Neuron (in vitro differentiated cells): ENCODE measurements around the gene HDAC9.
"Not testable (repeated sequence)": the region's sequence is repeated elsewhere in the genome, so short reads cannot be mapped to it uniquely, and the experiment has no call there.

Source experiments
- H2AFZ ChIP-seq: one replicate; pipeline ENCODE4 v1.6.1; 2013; ENCODE audit warnings: low read depth, mild to moderate bottlenecking, inconsistent platforms, low read length, moderate library complexity
- H3K27me3 ChIP-seq: one replicate; pipeline ENCODE4 v1.6.1; 2013; ENCODE audit warnings: low read length; ENCODE audit not compliant: insufficient read depth
- H3K36me3 ChIP-seq: one replicate; pipeline ENCODE4 v1.6.1; 2013; ENCODE audit warnings: low read length; ENCODE audit not compliant: insufficient read depth
- H3K4me1 ChIP-seq: one replicate; pipeline ENCODE4 v1.6.1; 2013; ENCODE audit warnings: low read length; ENCODE audit not compliant: insufficient read depth
- H3K4me3 ChIP-seq: 2 replicates; pipeline ENCODE4 v1.5.1; 2013; ENCODE audit warnings: mild to moderate bottlenecking, low read length, moderate library complexity
- H3K9me3 ChIP-seq: one replicate; pipeline ENCODE4 v1.6.1; 2013; ENCODE audit warnings: low read length

The HDAC9 gene

DNA sequence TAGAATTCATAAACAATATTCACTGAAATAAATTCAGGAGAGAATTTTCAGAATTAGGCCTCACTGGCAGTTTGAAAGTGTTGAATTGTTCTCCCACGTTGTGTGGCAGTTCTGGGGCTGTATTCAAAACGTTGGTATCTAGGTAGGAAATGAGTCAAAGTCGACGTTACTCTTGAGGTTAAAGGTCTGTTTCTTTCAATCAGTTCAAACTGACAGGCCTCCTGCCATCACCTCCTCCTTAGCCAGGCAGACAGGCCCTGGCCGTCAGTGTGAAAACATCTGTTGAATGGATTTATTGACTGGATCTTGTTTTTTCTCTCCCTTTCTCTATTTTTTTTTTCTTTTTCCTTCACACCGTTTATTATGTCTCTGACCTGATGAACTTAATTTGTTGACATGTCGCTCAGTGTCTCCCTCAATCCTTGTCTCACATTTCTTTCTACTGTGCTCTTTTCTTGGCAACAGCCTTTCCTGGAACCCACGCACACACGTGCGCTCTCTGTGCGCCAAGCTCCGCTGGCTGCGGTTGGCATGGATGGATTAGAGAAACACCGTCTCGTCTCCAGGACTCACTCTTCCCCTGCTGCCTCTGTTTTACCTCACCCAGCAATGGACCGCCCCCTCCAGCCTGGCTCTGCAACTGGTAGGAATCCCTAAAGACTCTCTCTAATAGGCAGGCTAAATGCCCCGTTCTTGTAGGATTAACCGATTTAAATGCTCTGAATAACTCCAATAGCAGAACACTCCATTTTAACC is 231.7 kb downstream of the HDAC9 start:
- H2AFZ ChIP-seq, result no peak overlapping the region
- H3K27me3 ChIP-seq, result no peaks in the 10 kb centered on the region
- H3K9me3 ChIP-seq, result no peaks in the 10 kb centered on the region
- H3K4me3 ChIP-seq, result no peak overlapping the region
- no peaks in the 10 kb centered on the region for H3K36me3 ChIP-seq
- H3K4me1 ChIP-seq, result no peaks in the 10 kb centered on the region

DNA sequence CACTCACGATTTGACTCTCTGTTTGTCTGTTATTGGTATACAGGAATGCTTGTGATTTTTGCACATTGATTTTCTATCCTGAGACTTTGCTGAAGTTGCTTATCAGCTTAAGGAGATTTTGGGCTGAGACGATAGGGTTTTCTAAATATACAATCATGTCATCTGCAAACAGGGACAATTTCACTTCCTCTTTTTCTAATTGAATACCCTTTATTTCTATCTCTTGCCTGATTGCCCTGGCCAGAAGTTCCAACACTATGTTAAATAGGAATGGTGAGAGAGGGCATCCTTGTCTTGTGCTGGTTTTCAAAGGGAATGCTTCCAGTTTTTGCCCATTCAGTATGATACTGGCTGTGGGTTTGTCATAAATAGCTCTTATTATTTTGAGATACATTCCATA is 240.5 kb downstream of the HDAC9 start:
- not testable (repeated sequence) for H3K36me3 ChIP-seq, H3K9me3 ChIP-seq, H3K27me3 ChIP-seq, H2AFZ ChIP-seq, H3K4me1 ChIP-seq, H3K4me3 ChIP-seq

GRCh38 chr7:18740579-18740988 is 245.0 kb downstream of the HDAC9 start:
- H3K4me1 ChIP-seq, result no peaks in the 10 kb centered on the region
- H3K27me3 ChIP-seq, result no peaks in the 10 kb centered on the region
- no peaks in the 10 kb centered on the region for H3K9me3 ChIP-seq
- H3K4me3 ChIP-seq, result no peak overlapping the region
- H3K36me3 ChIP-seq, result no peaks in the 10 kb centered on the region
- H2AFZ ChIP-seq, result no peak overlapping the region

- H3K9me3 ChIP-seq, result no peaks in the 10 kb centered on the region
- no peaks in the 10 kb centered on the region for H3K27me3 ChIP-seq
- no peak overlapping the region for H2AFZ ChIP-seq
- H3K36me3 ChIP-seq, result no peaks in the 10 kb centered on the region
- H3K4me1 ChIP-seq, result no peaks in the 10 kb centered on the region
- H3K4me3 ChIP-seq, result no peak overlapping the region
Measured at GRCh38 chr7:18753972-18754610, 258.5 kb downstream of the HDAC9 start.

GRCh38 chr7:18754766-18755165 is 259.2 kb downstream of the HDAC9 start:
- Histone ChIP-seq H3K27me3 (no peaks in the 10 kb centered on the region), H3K4me3 (no peak overlapping the region), H3K36me3 (no peaks in the 10 kb centered on the region), H2AFZ (no peak overlapping the region), H3K9me3 (no peaks in the 10 kb centered on the region), H3K4me1 (no peaks in the 10 kb centered on the region)

GRCh38 chr7:18755793-18756192 is 260.2 kb downstream of the HDAC9 start:
- Histone ChIP-seq H3K9me3 (no peaks in the 10 kb centered on the region), H3K36me3 (no peaks in the 10 kb centered on the region), H2AFZ (no peak overlapping the region), H3K4me1 (no peaks in the 10 kb centered on the region), H3K27me3 (no peaks in the 10 kb centered on the region), H3K4me3 (no peak overlapping the region)

GRCh38 chr7:18756378-18757050 is 261.0 kb downstream of the HDAC9 start:
- Histone ChIP-seq H3K4me3 (no peak overlapping the region), H2AFZ (no peak overlapping the region), H3K9me3 (no peaks in the 10 kb centered on the region), H3K36me3 (no peaks in the 10 kb centered on the region), H3K4me1 (no peaks in the 10 kb centered on the region), H3K27me3 (no peaks in the 10 kb centered on the region)

DNA sequence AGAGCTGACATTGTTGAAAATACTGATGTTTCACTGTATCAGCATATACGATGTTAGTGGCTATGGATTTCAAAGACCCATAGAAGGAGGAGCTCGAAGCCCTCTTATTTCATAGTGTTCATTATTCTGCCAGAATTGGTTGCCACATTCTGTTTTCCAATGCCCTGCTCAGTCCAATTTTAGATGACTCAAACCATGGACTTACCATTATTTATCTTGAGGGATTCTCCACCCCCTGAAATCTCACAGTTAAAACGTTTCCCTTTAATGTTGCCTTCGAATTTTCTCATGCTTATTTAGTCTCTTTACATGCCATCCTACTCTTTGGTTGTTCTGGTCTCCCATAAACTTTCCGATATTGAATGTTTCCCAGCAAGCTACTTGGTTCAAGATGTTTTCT is 264.5 kb downstream of the HDAC9 start:
- no peaks in the 10 kb centered on the region for H3K4me1 ChIP-seq
- no peak overlapping the region for H3K4me3 ChIP-seq
- H3K9me3 ChIP-seq, result no peaks in the 10 kb centered on the region
- H3K36me3 ChIP-seq, result no peaks in the 10 kb centered on the region
- H3K27me3 ChIP-seq, result no peaks in the 10 kb centered on the region
- H2AFZ ChIP-seq, result no peak overlapping the region

- Histone ChIP-seq H3K36me3 (no peaks in the 10 kb centered on the region), H3K4me3 (no peak overlapping the region), H2AFZ (no peak overlapping the region), H3K27me3 (no peaks in the 10 kb centered on the region), H3K4me1 (no peaks in the 10 kb centered on the region), H3K9me3 (no peaks in the 10 kb centered on the region)
Measured at GRCh38 chr7:18760631-18761445, 265.3 kb downstream of the HDAC9 start.

DNA sequence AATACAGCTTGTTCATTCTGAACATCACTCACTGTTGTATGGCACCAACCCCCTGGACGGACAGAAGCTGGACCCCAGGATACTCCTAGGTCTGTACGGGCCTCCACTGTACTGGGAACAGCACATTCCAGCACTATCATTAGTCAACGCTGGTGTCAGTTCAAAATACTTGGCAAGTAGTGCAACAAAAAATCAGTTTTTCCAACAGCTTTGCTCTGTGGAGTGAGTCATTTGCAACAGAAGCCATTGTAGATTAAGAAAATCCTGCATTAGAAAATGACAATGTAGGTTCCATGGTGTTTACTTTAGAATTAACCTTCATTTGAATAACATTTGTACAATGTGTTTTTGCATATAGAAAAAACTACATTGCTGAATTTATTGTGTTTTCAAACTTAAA is 266.6 kb downstream of the HDAC9 start:
- no peaks in the 10 kb centered on the region for H3K4me1 ChIP-seq
- no peaks in the 10 kb centered on the region for H3K36me3 ChIP-seq
- H3K4me3 ChIP-seq, result no peak overlapping the region
- H3K9me3 ChIP-seq, result no peaks in the 10 kb centered on the region
- H2AFZ ChIP-seq, result no peak overlapping the region
- H3K27me3 ChIP-seq, result no peaks in the 10 kb centered on the region

DNA sequence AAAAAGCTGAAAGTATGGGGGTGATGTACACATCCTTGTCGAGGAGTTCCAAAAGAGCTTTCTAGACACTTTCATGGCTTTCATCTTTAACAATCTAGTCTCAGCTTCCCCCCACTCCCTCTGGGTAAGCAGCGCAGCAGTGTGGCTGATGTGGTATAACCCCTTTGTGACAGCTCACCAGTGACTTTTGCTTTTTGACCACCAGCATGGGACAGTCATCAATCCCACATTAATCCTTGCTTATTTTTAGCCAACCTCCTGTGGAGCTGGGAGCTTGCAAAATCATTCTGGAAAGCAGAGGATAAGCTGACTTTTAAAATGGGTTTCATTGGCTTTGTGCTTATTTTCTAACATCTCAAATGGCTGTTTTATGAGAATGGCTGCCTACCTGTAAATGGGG is 272.7 kb downstream of the HDAC9 start:
- no peak overlapping the region for H2AFZ ChIP-seq
- H3K27me3 ChIP-seq, result no peaks in the 10 kb centered on the region
- peaks cover 6% of the 10 kb centered on the region for H3K4me1 ChIP-seq
- H3K9me3 ChIP-seq, result no peaks in the 10 kb centered on the region
- no peak overlapping the region for H3K4me3 ChIP-seq
- no peaks in the 10 kb centered on the region for H3K36me3 ChIP-seq

DNA sequence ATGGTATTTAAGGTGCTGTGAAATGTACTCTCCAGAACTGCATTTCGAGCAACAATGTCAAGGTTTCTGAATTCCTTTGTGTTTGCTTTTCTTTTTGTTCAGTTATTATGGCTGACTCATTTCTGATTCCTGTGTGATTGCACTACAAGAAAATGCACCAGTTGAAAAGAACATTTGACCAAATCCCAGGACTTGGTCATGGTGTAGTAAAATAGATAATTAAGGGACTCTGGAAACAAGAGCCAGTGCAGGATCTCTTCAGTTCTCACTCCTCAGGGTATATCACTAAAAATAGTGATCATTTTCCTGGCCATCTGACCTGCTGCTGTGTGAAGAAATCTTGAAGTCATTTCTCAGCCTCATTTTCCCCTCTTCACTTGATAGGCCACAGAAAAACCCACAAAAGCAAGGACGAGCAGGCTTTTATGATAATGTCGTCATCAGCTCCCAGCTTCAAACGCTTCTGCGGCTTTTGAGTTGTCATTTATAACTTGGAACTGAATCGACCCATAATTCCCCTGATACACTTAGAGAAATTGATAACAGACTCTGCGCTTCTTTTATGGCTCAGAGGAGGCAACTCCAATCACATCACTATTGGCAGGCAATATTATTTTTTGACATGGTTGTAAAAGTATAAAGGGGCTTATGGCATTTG is 274.7 kb downstream of the HDAC9 start:
- H3K4me3 ChIP-seq, result no peak overlapping the region
- no peaks in the 10 kb centered on the region for H3K27me3 ChIP-seq
- H3K36me3 ChIP-seq, result no peaks in the 10 kb centered on the region
- H3K9me3 ChIP-seq, result no peaks in the 10 kb centered on the region
- H2AFZ ChIP-seq, result no peak overlapping the region
- H3K4me1 ChIP-seq, result peaks cover 6% of the 10 kb centered on the region
